HG02852 (cell line): Measurements from ENCODE around the gene ISM2.

Source experiments
- ATAC-seq: cut with Tn5 transposase; IDR thresholded peaks from one replicate; pipeline ENCODE4 v1.9.1; 2021; ENCODE audit warnings: mild to moderate bottlenecking, moderate library complexity; ENCODE audit not compliant: unreplicated experiment

The ISM2 gene

DNA sequence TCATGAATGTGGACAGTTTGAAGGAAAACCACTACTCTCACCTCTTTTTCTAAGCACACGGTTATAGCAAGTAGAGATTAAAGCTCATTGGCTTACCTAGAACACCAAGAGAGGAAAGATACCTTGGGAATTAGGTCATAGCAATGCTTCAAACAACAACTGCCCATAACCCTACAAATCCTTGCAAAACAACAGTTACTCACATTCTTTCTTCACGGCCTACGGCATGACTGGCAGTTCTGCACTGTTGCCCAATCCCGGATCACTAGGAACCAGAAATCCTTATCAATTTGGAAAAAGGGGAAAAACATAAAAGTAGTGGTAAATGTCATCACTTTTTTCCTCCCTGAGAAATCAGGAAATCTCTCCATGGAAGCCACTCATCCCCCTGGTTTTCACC is 9.6 kb upstream of the ISM2 start:
- ATAC-seq = no peak

DNA sequence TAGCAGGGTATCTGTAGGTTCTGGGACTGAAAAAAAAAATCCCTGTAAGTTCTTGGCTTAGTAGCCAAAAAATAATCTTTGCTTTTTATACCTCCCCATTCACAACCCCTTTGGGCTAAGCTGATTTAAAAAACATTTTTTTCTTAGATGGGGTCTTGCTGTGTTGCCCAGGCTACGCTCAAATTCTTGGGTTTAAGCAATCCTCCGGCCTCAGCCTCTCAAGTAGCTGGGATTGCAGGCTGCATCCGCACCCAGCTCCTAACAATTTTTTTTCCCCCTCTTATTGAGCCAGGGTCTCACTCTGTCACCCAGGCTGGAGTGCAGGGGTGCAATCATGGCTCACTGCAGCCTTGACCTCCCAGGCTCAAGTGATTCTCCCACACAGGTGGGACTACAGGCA is 9.1 kb upstream of the ISM2 start:
- ATAC-seq = no peak

DNA sequence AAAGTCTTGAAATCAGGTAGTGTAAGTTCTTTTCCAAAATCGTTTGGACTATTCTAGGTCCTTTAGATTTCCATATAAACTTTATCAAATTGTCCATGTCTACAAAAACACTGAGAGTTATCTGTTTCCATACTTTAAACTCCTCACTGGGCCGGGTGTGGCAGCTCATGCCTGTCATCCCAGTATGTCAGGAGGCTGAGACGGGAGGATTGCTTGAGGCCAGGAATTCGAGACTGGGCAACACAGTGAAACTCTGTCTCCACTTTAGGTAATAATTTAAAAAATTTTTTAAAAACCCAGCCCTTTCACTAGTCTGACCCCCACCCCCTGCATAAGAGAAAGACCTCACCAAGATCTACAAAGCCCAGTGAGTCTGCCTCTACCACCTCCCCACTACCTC is 6.4 kb upstream of the ISM2 start:
- ATAC-seq = no peak

DNA sequence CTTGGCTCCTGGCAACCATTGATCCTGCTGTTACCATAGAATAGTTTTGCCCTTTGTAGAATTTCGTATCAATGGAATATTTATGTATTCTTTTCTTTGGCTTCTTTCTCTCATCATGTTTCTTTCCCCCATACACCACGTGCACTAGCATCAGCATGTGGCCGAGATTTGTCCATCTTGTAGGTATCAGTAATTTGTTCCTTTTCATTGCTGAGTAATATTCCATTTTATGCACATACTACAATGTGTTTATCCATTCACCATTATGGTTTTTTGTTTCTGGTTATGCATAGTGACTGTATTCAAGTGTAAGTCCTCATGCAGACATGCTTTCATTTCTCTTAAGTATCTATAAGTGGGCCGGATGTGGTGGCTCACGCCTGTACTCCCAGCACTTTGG is 4.5 kb upstream of the ISM2 start:
- ATAC-seq = no peak

DNA sequence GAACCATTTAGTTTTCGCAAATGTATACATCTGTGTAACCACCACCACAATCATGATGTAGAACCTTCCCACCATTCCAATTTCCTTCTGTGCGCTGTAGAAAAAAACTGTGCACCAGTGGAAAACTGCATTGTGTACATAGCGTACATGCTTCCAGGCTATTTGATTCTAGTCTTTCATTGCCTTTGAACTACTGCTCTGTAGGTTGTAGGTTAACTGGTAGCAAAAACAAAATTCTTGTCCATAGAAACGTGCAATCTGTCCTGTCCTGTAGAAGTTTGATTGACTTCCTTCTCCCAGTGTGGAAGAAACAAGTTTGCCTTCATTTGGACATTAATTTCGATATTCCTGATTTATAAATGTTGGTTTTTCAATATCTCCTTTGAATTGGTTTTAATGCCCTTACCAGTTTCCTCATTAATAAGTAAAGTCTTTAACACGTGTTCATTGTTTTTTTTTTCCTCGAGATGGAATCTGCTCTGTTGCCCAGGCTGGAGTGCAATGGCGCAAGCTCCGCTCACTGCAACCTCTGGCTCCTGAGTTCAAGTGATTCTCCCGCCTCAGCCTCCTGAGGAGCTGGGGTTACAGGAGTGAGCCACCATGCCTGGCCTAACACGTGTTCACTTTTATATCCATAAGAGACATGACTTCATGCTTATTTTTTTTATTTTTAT is 3.6 kb upstream of the ISM2 start:
- ATAC-seq = no peak

DNA sequence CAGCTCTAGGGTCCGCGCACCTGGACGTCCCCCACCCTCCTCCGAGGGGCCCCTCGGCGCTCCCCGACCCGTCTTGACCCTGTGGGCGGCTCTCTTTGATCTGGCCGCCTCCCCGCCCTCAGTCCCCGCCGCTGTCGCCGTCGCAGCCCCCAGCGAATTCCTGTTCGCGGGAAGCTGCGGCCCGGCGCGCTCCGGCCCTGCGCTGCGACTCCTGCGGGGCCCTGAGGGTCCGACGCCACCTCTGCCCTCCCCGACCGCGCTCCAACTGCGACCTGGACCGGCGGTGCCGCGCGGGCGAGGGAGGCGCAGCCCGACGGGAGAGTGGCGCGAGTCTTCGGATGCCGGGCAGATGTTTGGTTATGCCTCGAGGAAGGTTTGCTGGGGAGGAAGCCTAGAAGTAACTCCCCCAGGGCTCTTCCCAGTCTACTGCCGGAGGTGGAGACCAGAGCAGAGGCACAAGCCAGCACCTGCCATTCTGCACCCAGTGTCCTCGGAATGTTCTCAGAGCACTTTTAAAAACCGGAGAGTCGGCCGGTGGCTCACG is 440 bp upstream of the ISM2 start:
- ATAC-seq = peak; percentile 36

DNA sequence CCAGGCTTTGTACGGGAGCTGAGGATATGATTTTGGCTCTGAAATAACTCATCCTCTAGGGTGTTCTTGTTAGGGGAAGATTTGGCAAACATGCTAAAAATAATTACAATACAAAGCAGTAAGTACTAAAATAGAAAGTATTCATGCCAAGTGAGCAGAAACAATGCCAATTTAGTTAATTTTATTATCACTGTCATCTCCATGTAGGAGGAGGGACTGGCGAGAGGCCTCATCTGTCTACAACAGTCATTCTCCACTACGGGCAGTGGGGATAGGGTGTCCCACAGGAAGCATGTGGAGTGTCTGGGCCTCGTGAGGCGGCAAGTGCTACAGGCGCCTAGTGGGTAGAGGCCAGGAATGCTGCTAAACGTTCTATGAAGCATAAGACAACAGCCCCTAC is 3.3 kb downstream of the ISM2 start:
- no peak for ATAC-seq

DNA sequence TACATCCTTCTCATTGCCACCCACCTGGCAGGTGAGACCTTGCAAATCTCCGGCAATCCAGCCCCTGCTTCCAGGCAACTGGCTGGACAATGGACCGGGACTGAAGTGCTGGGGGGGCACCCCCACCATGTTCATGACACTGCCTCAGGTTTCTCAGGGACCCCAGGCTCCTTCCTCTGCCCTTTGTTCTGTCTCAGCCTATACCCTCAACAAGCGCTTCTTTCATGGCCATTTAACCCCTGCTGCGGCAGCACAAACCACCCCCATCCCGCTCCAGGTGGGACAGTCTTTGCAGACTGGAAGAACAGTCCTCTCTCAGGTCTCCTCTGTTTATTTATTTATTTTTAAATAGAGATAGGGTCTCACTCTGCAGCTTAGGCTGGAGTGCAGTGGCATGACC is 7.6 kb downstream of the ISM2 start:
- ATAC-seq = no peak

DNA sequence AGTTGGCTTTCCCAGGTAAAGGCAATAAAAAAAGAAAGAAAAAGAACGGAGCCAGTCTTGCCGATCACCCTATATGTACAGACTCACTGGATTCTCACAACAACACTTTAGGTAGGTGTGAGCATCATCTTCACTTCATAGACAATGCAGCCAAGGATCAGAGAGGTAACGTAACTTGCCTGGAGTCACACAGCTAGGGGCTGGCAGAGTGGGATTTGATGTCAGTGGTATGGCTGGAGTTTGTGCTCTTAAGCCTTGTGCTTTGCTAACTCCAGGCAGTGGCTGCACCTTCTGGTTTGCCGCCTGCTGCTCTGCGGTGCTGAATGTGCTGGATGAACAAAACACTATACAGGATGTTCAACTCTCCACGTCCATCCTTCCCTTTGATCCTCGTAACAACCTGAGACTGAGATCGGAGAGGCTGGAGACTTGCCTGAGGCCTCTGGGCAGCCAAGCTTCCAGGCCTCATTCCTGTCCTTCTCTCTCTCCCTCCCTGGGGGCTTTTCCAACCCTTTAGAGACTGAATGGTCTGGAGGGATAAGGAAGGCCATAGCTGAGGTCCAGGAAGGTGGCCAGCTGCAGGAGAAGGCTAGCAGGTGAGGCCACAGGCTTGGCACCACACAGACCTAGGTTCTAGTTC is 8.1 kb downstream of the ISM2 start:
- ATAC-seq = no peak

DNA sequence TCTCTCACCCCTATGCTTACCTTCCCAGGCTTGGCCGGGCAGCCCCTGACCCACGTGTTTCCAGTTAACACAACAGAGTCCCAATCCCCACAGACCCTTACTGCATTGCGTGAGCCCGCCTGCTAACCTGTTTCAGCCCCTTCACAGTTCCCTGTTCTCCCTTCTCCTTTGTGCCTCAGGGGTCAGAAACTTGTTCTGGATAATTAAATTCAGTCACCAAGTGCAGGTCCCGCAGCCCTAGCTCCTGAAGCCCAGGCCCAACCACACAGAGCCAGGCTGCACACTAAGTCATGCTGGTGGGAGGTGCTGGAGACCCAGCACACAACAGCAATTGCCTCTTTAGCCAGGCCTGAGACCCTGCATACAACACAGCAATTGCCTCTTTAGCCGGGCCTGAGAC is 9.6 kb downstream of the ISM2 start:
- ATAC-seq = no peak

DNA sequence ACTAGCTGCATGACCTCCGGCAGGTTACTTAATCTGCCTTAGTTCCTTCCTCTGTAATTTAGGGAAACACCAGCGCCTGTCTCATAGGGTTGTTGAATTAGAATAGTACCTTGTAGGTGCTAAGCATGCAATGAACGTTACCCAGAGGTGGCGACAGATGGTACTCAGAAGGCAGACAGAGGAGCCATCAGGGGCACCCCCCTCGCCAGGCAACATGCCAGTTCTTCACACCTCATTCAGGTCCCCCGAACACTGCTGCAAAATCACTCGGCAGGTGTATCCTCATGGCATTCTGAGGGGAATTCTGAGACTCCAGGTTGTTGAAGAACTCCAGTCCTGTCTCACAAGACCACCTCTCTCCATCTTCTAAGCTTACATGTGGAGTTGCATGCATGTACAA is 10.1 kb downstream of the ISM2 start:
- ATAC-seq = no peak

DNA sequence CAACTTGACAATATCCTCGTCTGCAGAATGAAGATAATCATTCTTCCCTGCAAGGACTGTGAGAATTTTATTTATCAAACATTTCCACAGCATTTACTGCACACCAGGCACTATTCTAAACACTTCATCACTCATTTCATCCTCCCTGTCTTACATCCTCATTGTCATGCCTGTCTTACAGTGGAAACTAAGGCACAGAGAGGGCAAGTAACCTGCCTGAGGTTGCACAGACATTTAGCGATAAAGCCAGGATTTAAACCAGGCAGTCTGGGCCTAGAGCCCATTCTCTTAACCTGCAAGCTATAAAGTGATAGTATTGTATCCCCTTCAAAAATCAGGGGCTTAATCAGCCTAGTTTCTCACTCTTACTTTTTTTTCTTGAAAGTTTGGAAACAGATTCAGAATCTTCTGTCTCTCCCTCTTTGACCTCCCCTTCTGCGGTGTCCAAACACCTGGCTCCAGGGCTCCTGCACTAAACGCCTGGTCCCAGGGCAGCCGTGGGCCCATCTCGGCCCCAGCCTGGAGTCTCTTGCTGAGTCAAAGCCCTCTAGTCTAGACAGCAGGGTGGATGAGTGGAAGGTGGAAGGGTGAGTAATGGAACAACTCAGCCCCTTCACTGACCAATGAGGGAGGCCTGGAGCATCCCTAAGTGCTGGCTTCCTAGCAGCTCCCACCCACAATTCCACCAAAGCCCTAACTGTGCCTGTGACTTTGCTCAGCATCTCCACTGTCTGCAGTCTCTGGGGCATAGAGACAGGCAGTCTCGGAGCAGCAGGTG is 12.5 kb downstream of the ISM2 start:
- no peak for ATAC-seq

DNA sequence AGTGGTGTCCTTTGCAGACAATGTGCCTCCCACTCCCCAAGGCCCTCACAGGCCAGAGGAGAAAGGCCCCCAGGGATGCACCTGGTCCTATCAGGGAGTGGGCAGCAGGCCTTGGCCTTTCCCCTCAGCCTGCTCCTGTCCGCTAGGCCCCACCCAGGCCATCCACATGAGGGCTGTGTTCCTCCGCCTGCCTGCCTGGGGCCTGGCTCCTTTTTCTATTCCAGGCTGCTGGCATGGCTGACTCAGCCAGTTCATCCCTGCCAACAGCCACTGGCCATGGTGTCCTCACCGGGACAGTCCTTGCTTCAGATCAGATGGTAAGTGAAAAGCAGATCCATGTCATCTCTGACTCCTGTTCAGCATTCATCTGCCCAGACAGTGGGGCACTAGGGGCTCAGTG is 13.4 kb downstream of the ISM2 start:
- ATAC-seq = no peak

DNA sequence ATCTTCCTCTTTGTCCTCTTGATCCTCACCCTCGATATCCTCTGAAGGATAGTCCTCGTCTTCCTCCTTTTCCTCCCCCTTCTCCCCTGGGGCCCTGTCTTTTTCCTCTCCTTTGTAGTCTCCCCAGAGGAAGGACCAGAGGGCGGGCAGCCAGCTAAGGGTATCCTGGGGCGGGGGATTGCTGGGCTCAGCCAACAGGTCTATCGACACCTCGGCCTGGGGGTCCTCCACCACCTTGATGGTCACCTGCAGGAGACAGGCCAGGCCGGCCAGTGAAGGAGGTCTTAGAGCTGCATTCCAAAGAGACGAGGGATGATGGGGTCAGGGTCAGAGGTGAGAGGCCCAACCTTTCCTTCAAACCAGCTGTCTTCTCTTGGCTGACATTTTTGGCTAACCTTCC is 16.2 kb downstream of the ISM2 start:
- ATAC-seq = no peak

DNA sequence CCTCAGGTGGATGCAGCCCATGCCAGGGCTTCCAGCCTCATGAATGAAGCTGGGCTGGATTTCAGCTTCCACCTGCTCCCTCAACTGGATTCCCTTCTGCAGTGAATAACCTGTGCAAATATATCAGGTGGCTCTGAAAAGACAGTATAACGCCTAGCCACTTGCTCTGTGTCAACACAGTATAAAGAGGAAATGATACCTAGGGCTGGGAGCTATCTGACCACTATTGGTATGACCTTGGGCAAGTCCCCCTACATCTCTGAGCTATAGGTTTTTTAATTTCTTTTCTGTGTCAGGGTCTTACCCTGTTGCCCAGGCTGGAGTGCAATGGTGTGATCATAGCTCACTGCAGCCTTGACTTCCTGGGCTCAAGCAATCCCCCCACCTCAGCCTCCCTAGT is 19.8 kb downstream of the ISM2 start:
- ATAC-seq = peak; percentile 96

DNA sequence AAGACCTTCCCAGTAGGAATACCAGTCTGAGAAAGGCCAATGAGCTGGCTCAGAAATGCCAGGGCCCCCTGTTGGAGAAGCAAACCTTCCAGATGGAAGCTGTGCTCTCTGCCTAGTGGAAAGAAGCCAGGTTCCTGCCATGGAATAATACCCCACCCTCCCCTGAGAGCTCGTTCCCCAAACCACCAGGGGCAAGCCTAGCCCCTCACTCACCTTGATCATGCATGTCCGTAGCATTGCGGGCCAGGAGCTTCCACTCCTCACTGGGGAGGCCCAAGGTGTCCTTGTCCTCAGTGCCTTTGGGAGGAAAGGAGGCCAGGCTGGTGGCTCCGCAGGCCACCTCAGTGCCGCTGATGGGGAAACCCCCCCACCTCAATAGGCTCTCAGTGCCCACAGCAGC is 20.6 kb downstream of the ISM2 start:
- ATAC-seq = no peak

DNA sequence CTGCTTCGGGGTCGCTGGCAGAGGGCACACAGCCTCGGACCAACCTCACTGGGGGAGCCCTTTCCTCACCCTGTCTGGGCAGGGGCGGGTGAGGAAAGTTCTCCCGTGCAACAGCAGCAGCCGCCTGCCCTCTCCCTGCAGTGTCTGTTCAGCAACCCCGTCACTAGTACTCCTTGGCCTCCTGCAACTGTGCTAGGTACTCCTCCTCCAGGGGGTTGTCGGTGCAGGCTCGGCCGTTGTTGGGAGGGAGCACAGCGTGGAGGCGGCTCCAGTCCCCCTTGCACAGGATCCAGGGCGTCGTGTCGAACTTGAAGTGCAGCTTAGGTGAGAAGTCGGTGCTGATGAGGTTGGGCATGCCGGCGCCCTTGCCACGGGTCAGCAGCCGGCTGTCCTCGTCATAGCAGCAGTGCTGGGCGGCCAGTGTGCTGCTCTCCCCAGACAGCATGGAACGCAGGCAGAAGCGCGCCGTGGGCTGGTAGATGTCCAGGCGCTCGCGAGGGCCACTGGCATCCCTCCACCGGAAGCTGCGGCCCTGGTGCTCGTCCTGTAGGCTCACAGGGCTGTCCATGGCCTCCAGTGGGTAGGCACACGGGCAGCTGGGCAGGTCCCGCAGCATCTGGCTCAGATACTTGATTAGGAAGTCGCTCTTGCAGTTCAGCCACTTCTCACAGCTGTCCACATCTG is 23.0 kb downstream of the ISM2 start:
- no peak for ATAC-seq

DNA sequence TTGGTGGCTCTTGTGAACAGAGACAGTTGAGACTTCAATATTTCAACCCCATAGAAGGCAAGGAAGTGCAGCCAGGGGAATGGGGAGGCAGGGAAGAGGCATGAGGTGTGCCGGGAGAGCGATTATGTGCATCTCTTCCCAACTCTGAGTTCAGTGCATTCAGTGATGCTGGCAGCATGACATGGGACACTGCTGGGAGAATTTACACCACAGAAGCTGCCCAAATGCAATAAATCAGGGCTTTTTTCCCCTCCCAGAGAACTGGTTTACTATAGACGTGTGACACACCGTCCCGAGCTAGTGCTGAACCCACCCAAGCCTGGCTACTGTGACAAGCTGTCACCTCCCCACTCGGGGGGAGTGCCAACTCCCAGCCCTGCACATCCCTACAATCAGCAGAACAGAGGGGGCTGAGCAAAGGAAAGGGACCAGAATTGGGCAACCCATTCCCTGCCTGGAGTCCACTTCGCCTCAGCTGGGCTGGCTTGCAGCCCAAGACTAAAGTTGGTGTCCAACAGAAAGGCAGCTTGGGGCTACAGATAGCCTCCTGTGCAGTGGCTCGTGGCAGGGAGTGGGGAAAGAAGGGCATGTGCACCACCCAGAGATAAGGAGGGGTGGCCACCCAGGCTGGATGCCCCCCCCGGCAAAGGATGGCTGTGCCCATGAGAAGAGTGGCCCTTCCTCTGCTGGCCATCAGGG is 24.0 kb downstream of the ISM2 start:
- ATAC-seq = no peak

DNA sequence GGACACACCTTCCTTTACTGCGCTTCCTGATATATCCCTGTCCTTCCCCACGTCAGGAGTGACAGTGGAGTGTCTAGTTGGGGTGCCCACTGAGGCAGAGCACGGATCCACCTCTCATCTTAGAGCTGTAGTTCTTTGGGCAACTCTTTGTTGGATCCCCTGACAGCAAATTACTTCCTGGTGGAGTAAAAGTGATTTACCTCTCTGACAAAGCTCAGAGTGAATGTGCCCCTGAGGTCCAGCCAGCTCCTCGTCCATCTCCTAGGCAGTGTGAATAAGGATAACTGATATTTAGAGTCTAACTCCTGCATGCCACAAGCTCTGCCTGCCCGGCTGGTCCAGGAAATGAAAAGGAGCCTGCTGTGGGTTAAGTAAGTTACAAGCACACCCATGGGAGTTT is 24.7 kb downstream of the ISM2 start:
- no peak for ATAC-seq

DNA sequence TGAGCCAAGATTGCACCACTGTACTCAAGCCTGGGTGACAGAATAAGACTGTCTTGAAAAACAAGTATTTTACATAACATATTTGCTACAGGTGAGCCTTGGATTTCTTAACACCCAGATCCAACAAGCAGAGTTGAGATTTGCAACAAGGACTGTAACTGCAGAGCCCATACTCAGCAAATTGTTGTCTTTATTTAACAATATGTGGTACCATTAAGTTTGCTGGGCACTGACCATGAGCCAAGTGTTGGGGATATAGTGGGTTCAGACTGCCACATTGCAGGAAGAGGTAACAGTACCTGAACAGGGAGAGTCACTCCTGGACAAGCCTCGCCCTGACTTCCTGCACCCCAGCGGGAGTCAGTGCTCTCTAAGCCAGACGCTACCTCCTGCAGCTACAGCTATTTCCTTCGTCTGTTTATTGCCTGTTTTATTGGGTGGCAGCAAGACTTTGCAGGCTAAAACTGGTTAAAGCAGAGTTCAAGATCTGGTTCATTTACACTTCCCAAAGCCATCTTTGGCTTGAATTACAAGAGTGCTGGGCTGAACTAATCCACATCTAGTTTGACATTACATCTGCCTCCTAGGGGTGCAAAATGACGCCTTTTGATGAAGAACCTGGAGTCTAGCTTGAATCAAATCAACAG is 28.3 kb downstream of the ISM2 start:
- ATAC-seq = no peak
